Measurements from ENCODE around the gene MARS2. TPM values are rescaled to one million over a fixed set of nuclear protein-coding genes. Genes with fewer than 3 reads are reported as not detected.

Gene MARS2
- total RNA-seq, result 1.2 and 3.0 TPM in 2 replicates

GRCh38 chr2:197705121-197705911, at the start of gene MARS2:
Gene MARS2 (plus strand): TSS chr2:197705369. CDS start chr2:197705406, 37 bp downstream.

GRCh38 chr2:197675246-197675645, 29.9 kb upstream of the MARS2 start, which contains the start of gene RFTN2:
Gene RFTN2 (minus strand): TSS chr2:197675587. CDS start chr2:197675458, 129 bp downstream.

Other genes starting within 250 kb of the MARS2 start
- 143 and 236 TPM in 2 replicates for gene HSPD1, start 205.5 kb upstream of the MARS2 start, total RNA-seq
- 97.5 and 121 TPM in 2 replicates for gene HSPE1, start 205.0 kb upstream of the MARS2 start, total RNA-seq
- gene MOB4, start 189.3 kb upstream of the MARS2 start, total RNA-seq, result 32.7 and 36.5 TPM in 2 replicates
- gene RFTN2, start 29.8 kb upstream of the MARS2 start, total RNA-seq, result 19.7 and 25.6 TPM in 2 replicates
- not detected in 2 replicates for gene BOLL, start 80.0 kb downstream of the MARS2 start, total RNA-seq
- 18.6 and 40.2 TPM in 2 replicates for gene PLCL1, start 99.2 kb downstream of the MARS2 start, total RNA-seq

All from aortic smooth muscle cell (primary cell).